Kidney epithelial cell (primary cell): ENCODE measurements around the gene MPV17L. TPM values are rescaled to one million over a fixed set of nuclear protein-coding genes. Genes with fewer than 3 reads are reported as not detected.
"Not testable (repeated sequence)": the region's sequence is repeated elsewhere in the genome, so short reads cannot be mapped to it uniquely, and the experiment has no call there.

Source experiments
- DNase-seq: peaks from one replicate; pipeline ENCODE4 v3.0.0-alpha.2; 2010; ENCODE audit warnings: low read depth
- H3K27me3 ChIP-seq: 2 replicates; pipeline ENCODE4 v1.6.0; 2011; ENCODE audit warnings: low read length; ENCODE audit not compliant: control insufficient read depth, insufficient read depth
- H3K36me3 ChIP-seq: 2 replicates; pipeline ENCODE4 v1.5.1; 2011; ENCODE audit warnings: low read length; ENCODE audit not compliant: control insufficient read depth, insufficient read depth
- H3K4me3 ChIP-seq: 2 replicates; pipeline ENCODE4 v1.5.1; 2011; ENCODE audit warnings: low read depth, mild to moderate bottlenecking, control low read depth, low read length
- CTCF ChIP-seq: IDR thresholded peaks from 2 replicates; pipeline ENCODE4 v1.5.1; 2011; ENCODE audit warnings: mild to moderate bottlenecking, moderate library complexity, low read length, control low read depth, inconsistent platforms; ENCODE audit not compliant: insufficient read depth, poor library complexity, severe bottlenecking
- total RNA-seq: library from RNA; depleted of rRNA; stranded (reverse); fragments of >200 nt; gene quantifications from 2 replicates; pipeline ENCODE4 v1.2.3, GENCODE V29; 2015

Gene MPV17L
- total RNA-seq, 1 donor from 2014 or later = 9.6 TPM

GRCh38 chr16:15435216-15435864 is 39.8 kb downstream of the MPV17L start:
- Histone ChIP-seq H3K36me3 (no peaks in the 10 kb centered on the region), H3K4me3 (peak overlapping the region; percentile 87), H3K27me3 (no peaks in the 10 kb centered on the region)
- no peak for DNase-seq
- no peak for TF ChIP-seq CTCF

GRCh38 chr16:15439102-15439501 is 43.5 kb downstream of the MPV17L start:
- DNase-seq = no peak
- H3K27me3 ChIP-seq = no peaks in the 10 kb centered on the region
- H3K4me3 ChIP-seq = no peak overlapping the region
- H3K36me3 ChIP-seq = no peaks in the 10 kb centered on the region
- no peak for TF ChIP-seq CTCF

- no peak overlapping the region for H3K4me3 ChIP-seq
- H3K27me3 ChIP-seq = no peaks in the 10 kb centered on the region
- no peak for TF ChIP-seq CTCF
- DNase-seq = no peak
- H3K36me3 ChIP-seq = no peaks in the 10 kb centered on the region
Observed at GRCh38 chr16:15439521-15439920, 44.0 kb downstream of the MPV17L start.

- Histone ChIP-seq H3K27me3 (no peaks in the 10 kb centered on the region), H3K36me3 (no peaks in the 10 kb centered on the region), H3K4me3 (no peak overlapping the region)
- DNase-seq = no peak
- no peak for TF ChIP-seq CTCF
Observed at GRCh38 chr16:15440852-15441251, 45.3 kb downstream of the MPV17L start.

GRCh38 chr16:15442140-15442539 is 46.6 kb downstream of the MPV17L start:
- DNase-seq, H3K27me3 ChIP-seq, H3K36me3 ChIP-seq, H3K4me3 ChIP-seq: not testable (repeated sequence)

- no peaks in the 10 kb centered on the region for H3K36me3 ChIP-seq
- H3K27me3 ChIP-seq = no peaks in the 10 kb centered on the region
- TF ChIP-seq CTCF = no peak
- H3K4me3 ChIP-seq = no peak overlapping the region
- DNase-seq = no peak
Observed at GRCh38 chr16:15443753-15444152, 48.2 kb downstream of the MPV17L start.
